ENCODE results near the gene PARP8. TPM values are rescaled to one million over a fixed set of nuclear protein-coding genes. Genes with fewer than 3 reads are reported as not detected.
"Not testable (repeated sequence)": the region's sequence is repeated elsewhere in the genome, so short reads cannot be mapped to it uniquely, and the experiment has no call there.

Gene PARP8
- total and polyA plus RNA-seq, 2 of the 8 experiments (the other 6 are each of a cell fraction or from before 2014, with no cell fraction given), result 16.6 to 30.6 TPM

GRCh38 chr5:50667653-50668595, 1.5 kb downstream of the PARP8 start (continued):
- peak; percentile 49 for TF ChIP-seq CEBPB (IDR thresholded peaks at IDR 0.05; ENCODE audit: low read depth, low read length)
- TF ChIP-seq HDAC2 (IDR thresholded peaks at IDR 0.05; ENCODE audit: borderline replicate concordance in 1 of 2, low read depth in 2 of 2, low read length in 2 of 2), result no peak
- peak; percentile 74 for TF ChIP-seq PHF8 (conservative IDR thresholded peaks at IDR 0.05; ENCODE audit: low read depth, low read length)
- TF ChIP-seq KDM5A (IDR thresholded peaks at IDR 0.05; ENCODE audit: low read length), result no peak
- TF ChIP-seq YY1 (IDR thresholded peaks at IDR 0.05; ENCODE audit: low read depth, low read length), result peak; percentile 83
- TF ChIP-seq RBBP5 (IDR thresholded peaks at IDR 0.05; ENCODE audit: borderline replicate concordance, low read depth, low read length), result peak; percentile 83; the same call in 1 of the 2 replicates
- TF ChIP-seq E2F6 (IDR thresholded peaks at IDR 0.05), result 0 out of 2 replicates have a peak, but pooled peaks have one; percentile 1
- TF ChIP-seq TAF1 (IDR thresholded peaks at IDR 0.05; ENCODE audit: low read depth, low read length), result peak; percentile 78; the same call in 1 of the 2 replicates

GRCh38 chr5:50668636-50669035, 2.2 kb downstream of the PARP8 start:
- H3K27ac ChIP-seq (ENCODE audit: low read depth, low read length); H3K9me3 ChIP-seq (ENCODE audit: insufficient read depth in 2 of 2, low read depth in 1 of 2, low read length in 1 of 2); H3K79me1 ChIP-seq (ENCODE audit: low read depth, low read length); H2BK5ac ChIP-seq (ENCODE audit: low read depth, low read length); H3K36me3 ChIP-seq (ENCODE audit: control insufficient read depth in 2 of 4, insufficient read depth in 4 of 4, low read length in 3 of 4); FAIRE-seq; H2AK5ac ChIP-seq (ENCODE audit: low read depth, low read length); DNase-seq (ENCODE audit: low read depth in 1 of 2, low spot score in 2 of 2); H3K23me2 ChIP-seq (ENCODE audit: low read depth, low read length); H3K23ac ChIP-seq (ENCODE audit: insufficient read length); H4K8ac ChIP-seq (ENCODE audit: extremely low read depth, insufficient read depth, low read length); H4K91ac ChIP-seq (replicated peaks; ENCODE audit: insufficient read length, low read length); H2BK120ac ChIP-seq (replicated peaks; ENCODE audit: low read depth, low read length); H3K14ac ChIP-seq (ENCODE audit: insufficient read length); H3K18ac ChIP-seq (ENCODE audit: extremely low read depth, low read length); H4K20me1 ChIP-seq (replicated peaks in 1 of 2; ENCODE audit: control insufficient read depth in 1 of 2, insufficient read depth in 2 of 2, low read length in 2 of 2); H3K27me3 ChIP-seq (replicated peaks in 1 of 4; ENCODE audit: control insufficient read depth in 3 of 4, extremely low read depth in 1 of 4, insufficient read depth in 3 of 4, low read length in 3 of 4); H2BK12ac ChIP-seq (ENCODE audit: low read depth, low read length); H2BK20ac ChIP-seq (ENCODE audit: low read length); H2BK15ac ChIP-seq (ENCODE audit: low read length); H3K4me1 ChIP-seq (replicated peaks in 1 of 4; ENCODE audit: control insufficient read depth in 3 of 4, insufficient read depth in 4 of 4, low read length in 3 of 4); H4K5ac ChIP-seq (ENCODE audit: insufficient read length, low read depth, low read length); H3K4ac ChIP-seq (replicated peaks; ENCODE audit: insufficient read length, low read depth, low read length); H3K56ac ChIP-seq (replicated peaks; ENCODE audit: insufficient read length, low read depth, low read length); H2AFZ ChIP-seq (ENCODE audit: low read length); CTCF ChIA-PET (ENCODE audit: partially characterized antibody): not testable (repeated sequence)
- peaks cover 0 to 57% of the 10 kb centered on the region in 2 experiments; a peak in 3 of 4 replicates for H3K79me2 ChIP-seq (ENCODE audit: control insufficient read depth in 1 of 2, insufficient read depth in 2 of 2, low read length in 2 of 2)
- H3K9ac ChIP-seq (replicated peaks in 1 of 4; ENCODE audit: extremely low read depth in 1 of 4, low read depth in 3 of 4, low read length in 3 of 4), result peak overlapping the region in 1 of 4 experiments; percentile 34; a peak in 1 of 7 replicates
- 31% methylated on average over 1 of the region's 1 CpG; no CpG with 5 or more reads in 1 of the 2 experiments for WGBS, 2 experiments (ENCODE audit: extremely low coverage in 1 of 2, insufficient coverage in 1 of 2, insufficient read length in 1 of 2, insufficient replicate concordance in 2 of 2, low coverage in 1 of 2, low lambda C conversion rate in 2 of 2, missing lambda C conversion rate in 1 of 2)
- peak overlapping the region; percentile 70 to 86 (median 79); a peak in 7 of 8 replicates for H3K4me3 ChIP-seq (ENCODE audit: extremely low read depth in 1 of 4, insufficient read depth in 2 of 4, low read depth in 3 of 4, low read length in 4 of 4)
- POLR2A ChIA-PET (ENCODE audit: partially characterized antibody), result interaction anchor here (1.2 to 2.3 kb wide), 4 partner anchors 20 to 74 kb away, joined by 3 to 8 read pairs (median 4); no protein-coding TSS in a partner anchor
- peak overlapping the region; percentile 81 to 86 for H3K4me2 ChIP-seq (ENCODE audit: insufficient read depth in 1 of 2, low read depth in 2 of 2, low read length in 2 of 2)

All from H1 (cell line).